ENCODE data around the gene GHR. TPM values are rescaled to one million over a fixed set of nuclear protein-coding genes. Genes with fewer than 3 reads are reported as not detected.

The GHR gene
- polyA plus RNA-seq, 1 experiment: 0.90 TPM

- POLR2A ChIA-PET: no interaction called here
- H3K36me3 ChIP-seq (ENCODE audit: control insufficient read depth, insufficient read depth, low read length): no peaks in the 10 kb centered on the region
- CTCF ChIA-PET: interaction anchor here (0.8 kb wide), 1 partner anchor 15 kb away, joined by 4 read pairs; no protein-coding TSS in a partner anchor
These were observed 175.9 kb downstream of the GHR start for GRCh38 chr5:42599106-42599505.

GRCh38 chr5:42600441-42600840 is 177.2 kb downstream of the GHR start:
- no peak for TF ChIP-seq CTCF (IDR thresholded peaks at IDR 0.05; ENCODE audit: insufficient read depth, low read depth, low read length)
- H3K27me3 ChIP-seq (ENCODE audit: control insufficient read depth, insufficient read depth, low read length): no peaks in the 10 kb centered on the region
- CTCF ChIA-PET: interaction anchor here (0.6 kb wide), 1 partner anchor 172 kb away, joined by 3 read pairs; no protein-coding TSS in a partner anchor
- POLR2A ChIA-PET: no interaction called here
- H3K4me3 ChIP-seq (ENCODE audit: low read depth, low read length): no peak overlapping the region
- DNase-seq (ENCODE audit: low read depth): no peak
- no peaks in the 10 kb centered on the region for H3K36me3 ChIP-seq (ENCODE audit: control insufficient read depth, insufficient read depth, low read length)

More at GRCh38 chr5:42599106-42599505, 175.9 kb downstream of the GHR start:
- no peak for DNase-seq (ENCODE audit: low read depth)
- H3K4me3 ChIP-seq (ENCODE audit: low read depth, low read length): no peak overlapping the region
- no peaks in the 10 kb centered on the region for H3K27me3 ChIP-seq (ENCODE audit: control insufficient read depth, insufficient read depth, low read length)
- no peak for TF ChIP-seq CTCF (IDR thresholded peaks at IDR 0.05; ENCODE audit: insufficient read depth, low read depth, low read length)

GRCh38 chr5:42604171-42604711 is 181.0 kb downstream of the GHR start:
- H3K4me3 ChIP-seq (ENCODE audit: low read depth, low read length): no peak overlapping the region
- no peak for DNase-seq (ENCODE audit: low read depth)
- POLR2A ChIA-PET: no interaction called here
- no peaks in the 10 kb centered on the region for H3K27me3 ChIP-seq (ENCODE audit: control insufficient read depth, insufficient read depth, low read length)
- CTCF ChIA-PET: no interaction called here
- no peak for TF ChIP-seq CTCF (IDR thresholded peaks at IDR 0.05; ENCODE audit: insufficient read depth, low read depth, low read length)
- H3K36me3 ChIP-seq (ENCODE audit: control insufficient read depth, insufficient read depth, low read length): no peaks in the 10 kb centered on the region

- no peak for DNase-seq (ENCODE audit: low read depth)
- Histone ChIP-seq H3K27me3 (ENCODE audit: control insufficient read depth, insufficient read depth, low read length) (no peaks in the 10 kb centered on the region), H3K36me3 (ENCODE audit: control insufficient read depth, insufficient read depth, low read length) (no peaks in the 10 kb centered on the region), H3K4me3 (ENCODE audit: low read depth, low read length) (no peak overlapping the region)
- ChIA-PET POLR2A (no interaction called here), CTCF (interaction anchor here (1.9 kb wide), 1 partner anchor 23 kb away, joined by 7 read pairs; no protein-coding TSS in a partner anchor)
- TF ChIP-seq CTCF (IDR thresholded peaks at IDR 0.05; ENCODE audit: insufficient read depth, low read depth, low read length): no peak
These were observed 182.3 kb downstream of the GHR start for GRCh38 chr5:42605490-42605889.

DNA sequence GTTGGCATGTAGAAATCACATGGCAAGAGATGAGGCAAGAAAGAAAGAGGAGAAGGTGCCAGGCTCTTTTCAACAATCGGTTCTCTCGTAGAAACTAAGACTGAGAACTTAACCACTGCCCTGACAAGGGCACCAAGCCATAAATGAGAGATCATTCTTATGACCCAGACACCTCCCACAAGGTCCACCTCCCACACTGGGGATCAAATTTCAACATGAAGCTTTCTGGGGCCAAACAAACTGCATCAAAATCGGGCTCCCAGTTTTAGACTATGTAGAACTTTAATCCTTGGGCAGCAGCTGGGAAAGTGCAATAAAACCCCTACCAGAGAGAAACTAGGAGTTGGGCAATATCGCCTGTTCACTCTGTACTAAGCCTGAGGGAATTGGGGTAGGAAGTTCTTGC is 183.2 kb downstream of the GHR start:
- H3K36me3 ChIP-seq (ENCODE audit: control insufficient read depth, insufficient read depth, low read length): no peaks in the 10 kb centered on the region
- H3K4me3 ChIP-seq (ENCODE audit: low read depth, low read length): no peak overlapping the region
- TF ChIP-seq CTCF (IDR thresholded peaks at IDR 0.05; ENCODE audit: insufficient read depth, low read depth, low read length): no peak
- no peak for DNase-seq (ENCODE audit: low read depth)
- ChIA-PET CTCF (interaction anchor here (0.8 to 1.9 kb wide), 2 partner anchors 24 to 27 kb away, joined by 3 to 7 read pairs; no protein-coding TSS in a partner anchor), POLR2A (no interaction called here)
- no peaks in the 10 kb centered on the region for H3K27me3 ChIP-seq (ENCODE audit: control insufficient read depth, insufficient read depth, low read length)

All from BJ (cell line).